A204.1 (cell line): ENCODE results near the gene RAD51B.
"Not testable (repeated sequence)": the region's sequence is repeated elsewhere in the genome, so short reads cannot be mapped to it uniquely, and the experiment has no call there.

ENCODE experiments used
- FAIRE-seq: peaks from 2 replicates; lab custom pipeline; 2012; peaks lifted over from hg19 to GRCh38; lab: Jason Lieb, UNC

RAD51B gene

GRCh38 chr14:68758301-68758700 lies 938.7 kb downstream of the RAD51B start:
- no peak for FAIRE-seq

- FAIRE-seq: no peak
These were observed 939.5 kb downstream of the RAD51B start for GRCh38 chr14:68759017-68759560.

- FAIRE-seq: no peak
These were observed 940.4 kb downstream of the RAD51B start for GRCh38 chr14:68759937-68760336.

- no peak for FAIRE-seq
These were observed 941.2 kb downstream of the RAD51B start for GRCh38 chr14:68760761-68761160.

GRCh38 chr14:68761391-68761790 lies 941.8 kb downstream of the RAD51B start:
- no peak for FAIRE-seq

- no peak for FAIRE-seq
These were observed 943.6 kb downstream of the RAD51B start for GRCh38 chr14:68762953-68763764.

- FAIRE-seq: not testable (repeated sequence)
These were observed 944.3 kb downstream of the RAD51B start for GRCh38 chr14:68763843-68764242.

GRCh38 chr14:68766299-68767247 lies 947.0 kb downstream of the RAD51B start:
- FAIRE-seq: no peak

GRCh38 chr14:68767248-68767645 lies 947.7 kb downstream of the RAD51B start:
- no peak for FAIRE-seq

GRCh38 chr14:68768316-68768715 lies 948.7 kb downstream of the RAD51B start:
- FAIRE-seq: no peak

GRCh38 chr14:68770051-68770450 lies 950.5 kb downstream of the RAD51B start:
- FAIRE-seq: no peak

GRCh38 chr14:68770553-68771286 lies 951.1 kb downstream of the RAD51B start:
- FAIRE-seq: no peak

- FAIRE-seq: no peak
These were observed 952.1 kb downstream of the RAD51B start for GRCh38 chr14:68771631-68772030.

GRCh38 chr14:68772761-68773381 lies 953.3 kb downstream of the RAD51B start:
- FAIRE-seq: no peak

- no peak for FAIRE-seq
These were observed 955.4 kb downstream of the RAD51B start for GRCh38 chr14:68774771-68775613.

GRCh38 chr14:68775614-68776126 lies 956.1 kb downstream of the RAD51B start:
- FAIRE-seq: no peak

GRCh38 chr14:68777644-68778043 lies 958.1 kb downstream of the RAD51B start:
- no peak for FAIRE-seq
